DOHH2 (cell line): ENCODE results near the gene LACTB.

Experiments used
- EZH2phosphoT487 ChIP-seq: fragments of 200-600 bp; sonication (generic); IDR thresholded peaks from 2 replicates; pipeline ENCODE4 v1.6.1; 2017; ENCODE audit warnings: borderline replicate concordance, mild to moderate bottlenecking, antibody characterized with exemption, low read length, moderate library complexity, mixed read lengths
- TF ChIP-seq, protein P1 (sequence below): fragments of 200-600 bp; sonication (generic); IDR thresholded peaks from one replicate; pipeline ENCODE4 v1.5.1; 2014; ENCODE audit warnings: antibody characterized with exemption, mild to moderate bottlenecking, low read depth, low read length; ENCODE audit not compliant: poor library complexity, severe bottlenecking

DNA sequence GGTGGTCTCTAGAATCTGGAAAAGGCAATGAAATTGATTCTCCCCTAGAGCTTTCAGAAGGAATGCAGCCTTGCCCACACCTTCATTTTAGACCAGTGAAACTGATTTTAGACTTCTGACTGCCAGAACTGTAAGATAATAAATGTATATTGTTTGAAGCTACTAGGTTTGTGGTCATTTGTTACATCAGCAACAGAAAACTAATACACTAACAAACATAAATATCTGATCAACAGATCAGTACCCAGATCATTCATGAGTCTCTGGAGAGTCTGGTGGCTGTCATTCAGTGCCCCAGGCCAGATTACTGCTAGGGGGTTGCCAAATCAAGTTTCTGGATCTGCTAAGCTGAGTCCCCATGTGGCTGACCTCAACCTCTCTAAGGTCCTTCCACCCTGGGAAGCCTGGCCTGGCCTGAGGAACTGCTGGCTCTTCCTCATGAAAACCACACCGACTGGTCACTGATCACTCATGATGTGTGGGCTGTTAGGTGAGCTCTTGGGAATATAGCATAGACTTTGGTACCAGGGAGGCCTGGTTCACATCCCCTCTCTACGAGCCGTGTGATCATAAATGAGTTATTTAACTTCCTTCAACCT, 11.1 kb upstream of the LACTB start:
- TF ChIP-seq, protein P1, sequence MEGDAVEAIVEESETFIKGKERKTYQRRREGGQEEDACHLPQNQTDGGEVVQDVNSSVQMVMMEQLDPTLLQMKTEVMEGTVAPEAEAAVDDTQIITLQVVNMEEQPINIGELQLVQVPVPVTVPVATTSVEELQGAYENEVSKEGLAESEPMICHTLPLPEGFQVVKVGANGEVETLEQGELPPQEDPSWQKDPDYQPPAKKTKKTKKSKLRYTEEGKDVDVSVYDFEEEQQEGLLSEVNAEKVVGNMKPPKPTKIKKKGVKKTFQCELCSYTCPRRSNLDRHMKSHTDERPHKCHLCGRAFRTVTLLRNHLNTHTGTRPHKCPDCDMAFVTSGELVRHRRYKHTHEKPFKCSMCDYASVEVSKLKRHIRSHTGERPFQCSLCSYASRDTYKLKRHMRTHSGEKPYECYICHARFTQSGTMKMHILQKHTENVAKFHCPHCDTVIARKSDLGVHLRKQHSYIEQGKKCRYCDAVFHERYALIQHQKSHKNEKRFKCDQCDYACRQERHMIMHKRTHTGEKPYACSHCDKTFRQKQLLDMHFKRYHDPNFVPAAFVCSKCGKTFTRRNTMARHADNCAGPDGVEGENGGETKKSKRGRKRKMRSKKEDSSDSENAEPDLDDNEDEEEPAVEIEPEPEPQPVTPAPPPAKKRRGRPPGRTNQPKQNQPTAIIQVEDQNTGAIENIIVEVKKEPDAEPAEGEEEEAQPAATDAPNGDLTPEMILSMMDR, result no peak
- TF ChIP-seq EZH2phosphoT487, result no peak
